IPS-NIHi7 (cell line): Measurements from ENCODE around the gene SLC4A4.
"Not testable (repeated sequence)": the region's sequence is repeated elsewhere in the genome, so short reads cannot be mapped to it uniquely, and the experiment has no call there.

Experiments used
- DNase-seq: peaks from one replicate; pipeline ENCODE4 v3.0.0; 2012; ENCODE audit warnings: mixed read lengths; ENCODE audit errors: extremely low spot score

The SLC4A4 gene

DNA sequence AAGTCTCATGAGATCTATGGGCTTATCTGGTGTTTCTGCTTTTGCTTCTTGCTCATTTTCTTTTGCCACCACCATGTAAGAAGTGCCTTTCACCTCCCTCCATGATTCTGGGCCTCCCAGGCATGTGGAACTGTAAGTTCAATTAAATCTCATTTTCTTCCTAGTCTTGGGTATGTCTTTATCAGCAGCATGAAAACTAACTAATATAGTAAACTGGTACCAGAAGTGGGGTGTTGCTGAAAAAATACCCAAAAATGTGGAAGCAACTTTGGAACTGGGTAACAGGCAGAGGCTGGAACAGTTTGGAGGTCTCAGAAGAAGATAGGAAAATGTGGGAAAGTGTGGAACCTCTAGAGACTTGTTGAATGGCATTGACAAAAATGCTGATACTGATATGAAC, 70.1 kb downstream of the SLC4A4 start:
- DNase-seq = not testable (repeated sequence)

DNA sequence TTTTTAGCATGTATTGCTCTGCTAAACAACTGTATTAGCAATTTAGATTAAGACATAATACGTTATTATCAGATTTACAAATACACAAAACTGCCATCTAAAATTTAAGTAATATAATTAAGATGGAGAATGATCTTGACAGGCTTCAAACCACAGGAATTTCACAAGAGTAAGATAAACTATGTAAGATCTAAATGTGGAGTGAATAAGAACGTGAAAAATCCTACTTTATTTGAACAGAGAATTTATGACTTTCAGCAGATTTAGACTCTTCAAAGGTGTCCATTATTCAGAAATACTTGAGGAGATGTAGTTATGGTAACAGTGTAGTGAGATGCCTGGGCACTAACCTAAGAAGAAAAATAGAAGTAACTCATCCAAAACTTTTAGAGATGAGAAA, 73.2 kb downstream of the SLC4A4 start:
- no peak for DNase-seq

DNA sequence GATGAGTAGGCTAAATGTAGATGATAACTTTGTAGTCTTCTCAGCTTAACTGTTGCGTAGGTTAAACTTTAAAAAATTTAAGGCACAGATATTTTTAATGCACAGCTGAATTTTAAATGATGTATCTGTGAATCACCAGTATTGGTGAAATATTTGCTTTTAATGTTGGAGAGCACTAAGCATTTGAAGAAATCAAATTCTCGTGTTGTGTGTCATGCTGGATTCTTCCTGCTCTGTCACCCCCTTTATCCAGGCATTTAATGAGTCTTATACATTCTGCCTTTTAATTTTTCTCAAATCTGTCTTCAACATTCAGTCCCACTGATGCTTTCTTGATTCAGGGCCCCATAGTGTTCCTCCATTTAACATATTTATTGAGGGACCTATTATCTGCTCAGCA, 76.7 kb downstream of the SLC4A4 start:
- DNase-seq = no peak

DNA sequence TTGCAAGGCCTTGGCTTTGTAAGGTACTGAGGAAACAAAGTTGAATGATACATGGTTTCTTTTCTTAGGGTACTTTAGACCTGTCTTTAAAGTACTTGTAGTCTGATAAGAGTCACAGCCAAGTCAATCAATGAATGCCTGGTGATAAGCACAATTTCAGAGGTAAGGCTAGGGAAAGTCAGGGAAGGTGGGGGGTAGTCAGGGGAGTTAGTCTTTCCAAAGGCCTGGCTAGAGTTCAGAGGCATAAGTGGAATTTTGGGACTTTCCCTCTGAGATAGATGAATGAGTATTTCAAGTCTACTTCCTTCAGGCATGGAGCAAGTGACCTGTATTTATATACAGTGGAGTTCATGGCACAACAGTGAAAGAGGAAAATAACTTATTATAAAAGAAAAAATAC, 78.3 kb downstream of the SLC4A4 start:
- DNase-seq = no peak

DNA sequence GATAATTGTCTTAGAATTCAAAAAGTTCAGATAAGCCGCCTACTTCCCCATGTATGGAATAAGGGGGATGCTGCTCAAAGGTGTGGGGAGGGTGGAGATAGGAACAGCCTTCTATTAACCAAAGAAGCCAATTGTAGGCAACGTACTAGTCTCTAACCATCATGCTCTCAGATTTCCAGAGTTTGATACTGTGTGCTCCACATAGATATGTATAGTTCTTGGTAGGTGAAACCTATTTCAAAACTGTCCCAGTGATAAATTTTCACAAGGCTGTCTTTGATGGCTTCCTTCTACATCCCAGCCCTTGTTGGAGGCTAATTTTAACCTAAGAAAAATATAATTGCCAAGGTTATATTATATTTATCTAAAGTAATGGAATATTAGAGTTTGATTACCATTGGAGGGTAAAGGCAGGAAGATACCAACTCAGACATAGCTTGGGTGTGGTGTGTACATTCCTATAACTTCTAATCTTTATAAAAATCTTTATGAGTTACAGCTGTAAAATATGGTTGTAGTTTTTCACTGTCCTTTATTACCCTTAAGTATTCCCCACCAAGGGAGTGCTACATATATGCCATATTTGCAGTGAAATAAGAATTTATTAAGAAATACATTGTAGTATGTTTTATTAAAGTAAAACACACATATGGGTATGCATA, 87.7 kb downstream of the SLC4A4 start:
- no peak for DNase-seq

DNA sequence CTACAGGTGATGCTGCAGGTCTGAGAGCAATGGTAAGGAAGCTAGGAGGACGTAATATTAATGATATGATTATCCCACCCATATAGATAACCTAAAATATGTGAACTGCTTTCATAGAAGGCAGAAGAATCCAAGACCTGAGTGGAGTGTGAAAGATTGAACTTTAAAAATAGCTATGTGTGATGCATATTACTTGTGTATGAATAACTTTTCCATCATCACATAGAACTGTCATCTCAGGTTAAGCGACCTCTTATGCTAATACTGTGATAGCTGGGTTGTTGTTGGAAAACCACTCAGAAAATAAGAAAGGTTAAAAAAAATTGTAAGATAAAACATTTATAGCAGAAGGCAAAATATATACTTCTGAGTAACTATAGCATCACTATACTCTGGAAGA, 90.3 kb downstream of the SLC4A4 start:
- no peak for DNase-seq

DNA sequence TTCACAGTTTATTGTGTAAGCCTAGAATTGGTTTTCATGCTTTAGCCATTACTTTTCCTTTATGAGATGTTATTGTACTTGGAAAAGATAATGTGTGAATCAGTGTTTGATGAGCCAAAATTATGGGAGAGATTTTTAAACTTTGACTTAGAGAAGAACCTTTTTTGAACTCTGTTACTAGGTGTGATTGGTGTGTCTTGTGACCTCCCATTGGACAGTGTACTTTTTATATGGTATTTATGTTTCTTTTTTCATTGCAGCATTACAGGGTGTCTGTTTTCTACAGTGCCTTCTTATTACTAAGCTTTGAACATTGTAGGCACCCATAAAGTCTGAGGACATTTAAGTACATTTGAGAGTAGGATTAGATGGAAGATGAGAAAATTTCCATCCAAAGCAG, 91.1 kb downstream of the SLC4A4 start:
- no peak for DNase-seq

DNA sequence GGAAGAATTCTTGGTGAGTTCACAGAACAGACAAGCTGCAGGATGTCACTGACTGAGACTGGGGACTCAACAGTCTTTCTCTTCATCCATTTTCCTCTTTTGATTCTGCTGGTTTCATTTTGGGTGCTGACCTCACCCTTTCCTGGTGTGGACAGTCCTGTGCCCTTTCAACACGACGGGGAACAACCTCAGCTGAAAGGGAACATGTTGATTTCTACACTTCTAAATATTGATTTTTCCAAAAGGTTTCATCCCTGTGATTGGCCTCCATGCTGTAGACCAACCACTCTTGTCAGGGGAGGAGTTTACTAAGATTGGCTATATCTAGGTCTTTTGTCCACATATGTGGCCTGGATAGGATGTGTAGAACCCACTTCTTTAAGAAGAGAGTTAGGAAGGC, 91.8 kb downstream of the SLC4A4 start:
- DNase-seq = no peak

DNA sequence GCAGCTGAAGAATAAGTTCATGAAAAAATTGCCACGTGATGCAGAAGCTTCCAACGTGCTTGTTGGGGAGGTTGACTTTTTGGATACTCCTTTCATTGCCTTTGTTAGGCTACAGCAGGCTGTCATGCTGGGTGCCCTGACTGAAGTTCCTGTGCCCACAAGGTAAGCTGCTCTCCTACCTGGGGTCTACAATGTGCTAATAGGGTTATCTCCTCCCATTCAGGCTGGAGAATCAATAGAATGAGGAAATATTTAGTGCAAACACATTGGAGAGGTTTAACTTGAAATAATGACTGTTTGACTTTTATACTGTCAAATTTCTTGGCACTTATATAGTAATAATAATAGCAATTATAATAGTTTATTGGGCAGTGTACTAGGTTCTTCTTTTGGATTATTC, 101.8 kb downstream of the SLC4A4 start:
- DNase-seq = no peak

DNA sequence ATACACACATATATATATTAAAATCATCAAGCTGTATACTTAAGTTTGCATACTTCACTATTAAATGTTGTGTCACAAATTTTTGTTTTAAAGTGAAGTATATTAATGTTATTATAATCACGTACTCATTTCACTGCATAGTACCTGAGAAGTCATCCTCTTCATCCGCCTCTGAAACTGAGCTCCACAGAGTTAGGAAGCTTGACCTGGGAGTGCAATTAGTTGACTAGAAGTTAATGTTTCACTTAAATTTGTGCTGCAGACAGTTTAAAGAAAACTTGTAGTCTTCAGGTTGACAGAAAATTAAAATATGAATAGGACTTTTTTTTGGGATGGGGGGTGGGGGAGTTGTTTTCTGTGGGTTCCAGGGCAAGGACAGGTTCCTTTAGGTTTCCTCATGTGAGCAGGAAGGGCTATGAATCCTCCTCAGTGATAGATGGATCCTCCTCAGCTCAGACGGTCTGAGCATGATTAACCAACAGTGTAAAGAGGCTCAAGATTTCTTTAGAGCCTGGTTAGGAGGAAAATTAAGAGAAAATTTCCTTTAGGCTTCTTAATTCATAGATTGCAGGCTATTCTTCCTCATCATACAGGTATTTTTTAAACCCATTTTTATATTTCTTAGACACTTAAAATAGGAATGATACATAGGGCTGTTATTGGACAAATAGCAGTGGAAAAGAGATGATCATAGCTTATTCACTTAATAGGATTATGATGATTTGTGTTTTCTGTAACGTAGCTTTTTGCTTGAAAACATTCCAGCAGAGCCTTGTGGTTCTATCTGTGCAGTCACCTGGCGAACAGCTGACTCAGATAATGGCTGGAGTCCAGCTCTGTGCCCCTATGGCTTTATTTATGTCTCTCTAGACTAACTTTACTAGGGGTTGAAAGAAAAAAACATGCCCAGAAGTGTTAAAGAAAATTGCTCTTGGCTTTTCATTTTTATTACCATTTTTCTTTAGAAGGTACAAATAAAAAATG, 102.7 kb downstream of the SLC4A4 start:
- DNase-seq = no peak

DNA sequence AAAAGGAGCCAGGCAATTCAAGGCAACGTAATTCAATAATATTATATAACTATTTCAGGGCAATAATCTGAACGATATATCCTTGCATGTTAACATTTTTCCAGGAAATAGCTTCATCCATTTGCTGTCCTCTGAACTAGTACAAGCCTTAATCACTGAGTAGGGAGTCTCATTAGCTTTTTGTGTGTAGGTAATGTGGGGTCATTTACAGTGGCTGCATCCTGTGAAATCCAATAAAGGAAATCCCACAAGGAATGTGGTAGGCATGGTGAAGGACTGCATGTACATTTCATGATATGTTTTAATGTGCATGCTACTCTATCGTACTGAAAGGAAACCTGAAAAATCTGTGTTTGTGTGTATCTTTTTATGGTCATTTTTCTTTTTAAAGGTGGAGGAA, 103.5 kb downstream of the SLC4A4 start:
- no peak for DNase-seq

DNA sequence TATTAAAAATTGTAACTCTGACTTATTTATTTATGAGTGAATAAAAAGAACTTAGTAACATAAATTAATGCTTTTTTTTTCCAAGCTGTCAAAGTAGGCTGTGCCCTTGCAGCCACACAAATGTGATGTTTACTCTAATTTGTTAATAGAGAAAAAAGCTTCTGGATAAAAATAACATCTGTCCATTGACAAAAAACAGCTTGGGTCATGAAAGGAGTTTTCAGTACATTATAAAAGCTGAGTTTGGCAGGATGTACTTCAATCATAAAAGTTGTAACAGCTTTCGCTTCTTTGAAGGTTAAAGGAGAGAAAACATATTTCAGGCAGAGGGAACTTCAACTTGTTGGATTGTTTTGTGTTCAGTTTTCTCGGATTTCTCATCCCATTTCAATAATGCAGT, 105.6 kb downstream of the SLC4A4 start:
- no peak for DNase-seq

DNA sequence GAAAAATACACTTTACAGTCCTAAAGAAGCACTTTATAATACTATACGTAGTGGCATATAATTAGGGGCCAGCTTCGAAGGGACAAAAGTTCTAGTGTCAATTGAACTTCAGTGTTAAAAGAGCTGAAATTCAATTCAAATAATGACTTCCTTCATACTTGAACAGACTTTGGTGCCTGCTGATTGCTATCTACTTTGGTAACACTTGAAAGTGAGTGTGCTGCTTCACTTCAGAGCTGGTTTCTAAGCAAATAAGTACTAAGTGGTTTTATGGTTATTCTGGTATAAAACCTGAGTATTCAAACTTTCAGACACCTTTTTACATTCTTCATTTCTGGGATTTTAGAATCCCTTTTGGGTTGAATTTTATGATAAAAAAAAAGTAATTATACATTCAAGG, 107.0 kb downstream of the SLC4A4 start:
- DNase-seq = no peak

DNA sequence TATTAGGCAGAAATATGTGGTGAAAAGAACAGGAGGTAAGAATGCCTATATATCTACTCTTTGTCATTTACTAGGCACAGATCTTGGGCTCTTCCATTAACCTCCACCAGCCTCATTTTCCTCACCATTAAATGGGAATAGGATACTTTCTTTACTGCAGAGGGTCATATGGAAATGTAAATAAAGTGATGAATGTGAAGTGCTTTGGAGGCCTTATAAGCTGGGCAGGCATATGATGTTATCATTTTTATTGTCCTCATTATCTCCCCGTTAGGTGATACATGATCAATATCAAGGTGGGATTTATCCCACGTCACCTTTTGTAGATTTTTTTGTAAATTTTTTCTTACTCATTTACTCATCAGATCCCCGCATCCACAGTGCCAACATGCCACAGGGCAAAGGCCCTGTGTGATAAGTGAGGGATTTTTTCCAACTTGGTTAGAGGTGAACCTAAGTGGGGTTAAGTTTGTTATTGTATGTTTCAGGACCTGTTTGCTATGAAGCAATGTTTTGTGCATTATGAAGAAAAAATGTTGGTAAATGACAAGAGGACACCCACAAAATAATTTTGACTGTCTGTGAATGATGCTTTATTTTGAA, 107.8 kb downstream of the SLC4A4 start:
- DNase-seq = no peak

DNA sequence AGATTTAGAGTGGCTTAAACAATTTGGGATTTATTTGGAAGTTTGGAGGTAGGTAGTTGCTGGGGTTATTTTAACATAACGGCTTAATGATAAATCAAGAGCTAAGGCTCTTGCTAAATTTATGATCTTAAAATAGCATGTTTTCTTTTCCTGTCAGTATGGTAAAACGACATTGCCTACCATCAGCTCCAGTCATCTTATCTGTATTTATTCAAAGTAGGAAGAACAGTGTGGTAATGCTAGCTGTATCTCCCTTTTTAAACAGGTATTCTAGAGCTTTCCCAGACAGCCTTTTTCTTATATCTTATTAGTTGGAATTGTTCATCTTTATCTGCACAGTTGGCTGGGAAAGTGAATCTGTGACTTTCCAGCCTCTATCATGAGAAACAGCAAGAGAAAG, 110.2 kb downstream of the SLC4A4 start:
- no peak for DNase-seq

DNA sequence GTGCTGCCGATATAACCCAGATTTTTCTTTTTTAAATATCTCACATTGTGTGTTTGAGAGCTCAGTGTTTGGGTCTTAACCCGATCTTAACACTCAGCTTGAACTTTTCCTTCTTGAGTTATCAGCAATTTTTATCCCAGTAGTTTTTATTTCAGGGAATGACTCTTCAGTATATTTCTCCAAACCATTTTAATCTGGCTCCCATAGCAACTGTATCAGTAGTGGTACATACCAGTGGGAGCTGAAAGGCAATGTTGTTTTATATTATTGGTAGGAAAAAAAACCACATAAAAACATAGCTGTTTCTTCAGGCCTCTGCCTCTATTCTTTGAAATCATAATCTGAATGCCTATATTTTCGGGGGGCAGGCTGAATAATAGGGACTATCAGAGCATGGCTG, 111.1 kb downstream of the SLC4A4 start:
- no peak for DNase-seq

DNA sequence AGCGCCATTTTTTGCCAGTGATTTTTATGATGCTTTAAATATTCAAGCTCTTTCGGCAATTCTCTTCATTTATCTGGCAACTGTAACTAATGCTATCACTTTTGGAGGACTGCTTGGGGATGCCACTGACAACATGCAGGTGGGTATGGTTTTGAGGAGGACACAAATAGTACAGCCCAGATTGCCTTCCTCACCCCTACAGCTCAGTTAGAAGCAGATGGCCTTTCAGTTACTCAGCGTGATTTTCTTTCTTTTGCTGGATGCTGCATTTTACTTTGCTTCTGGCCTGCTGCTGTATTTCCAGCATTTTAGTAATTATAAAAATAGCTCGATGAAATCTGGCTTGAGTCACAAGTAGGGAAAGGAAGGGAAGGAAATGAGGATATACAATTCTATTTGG, 114.7 kb downstream of the SLC4A4 start:
- DNase-seq = no peak

DNA sequence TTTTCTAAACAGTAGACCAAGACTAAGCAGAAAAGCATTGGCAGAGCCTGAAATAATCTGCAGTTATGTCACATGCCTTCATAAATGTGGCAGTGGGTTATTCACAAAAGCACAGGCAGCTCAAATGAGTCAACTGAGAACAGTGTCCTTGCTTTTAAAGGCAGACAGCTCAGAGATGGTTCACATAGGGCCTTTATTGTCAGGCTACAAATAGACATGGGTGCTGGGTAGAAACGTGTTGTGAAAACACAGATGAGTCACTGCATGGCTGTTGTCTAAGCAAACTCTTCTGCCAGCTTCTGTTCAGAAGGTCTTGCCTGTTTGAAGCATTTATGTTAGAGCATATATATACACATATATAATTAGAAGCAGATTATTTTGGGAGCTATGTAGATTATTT, 118.0 kb downstream of the SLC4A4 start:
- no peak for DNase-seq

DNA sequence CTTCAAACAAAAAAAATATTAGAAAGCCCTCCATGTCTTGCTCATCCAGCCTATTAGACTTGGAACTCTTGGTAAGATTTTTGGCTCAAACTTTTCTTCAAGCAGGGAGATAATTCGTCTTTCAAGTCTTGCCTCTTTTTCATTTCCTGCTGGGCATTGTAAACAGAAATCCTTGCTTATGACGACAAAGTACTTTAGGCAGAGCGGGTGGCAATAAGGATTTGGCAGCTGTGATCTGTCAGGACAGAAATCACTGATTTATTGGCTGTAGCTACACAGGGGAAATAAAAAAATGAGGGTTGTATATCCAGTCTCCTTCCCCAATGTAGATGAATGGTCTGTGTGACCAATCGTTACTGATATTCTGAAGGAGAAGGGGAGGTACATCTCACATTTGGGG, 121.6 kb downstream of the SLC4A4 start:
- no peak for DNase-seq

DNA sequence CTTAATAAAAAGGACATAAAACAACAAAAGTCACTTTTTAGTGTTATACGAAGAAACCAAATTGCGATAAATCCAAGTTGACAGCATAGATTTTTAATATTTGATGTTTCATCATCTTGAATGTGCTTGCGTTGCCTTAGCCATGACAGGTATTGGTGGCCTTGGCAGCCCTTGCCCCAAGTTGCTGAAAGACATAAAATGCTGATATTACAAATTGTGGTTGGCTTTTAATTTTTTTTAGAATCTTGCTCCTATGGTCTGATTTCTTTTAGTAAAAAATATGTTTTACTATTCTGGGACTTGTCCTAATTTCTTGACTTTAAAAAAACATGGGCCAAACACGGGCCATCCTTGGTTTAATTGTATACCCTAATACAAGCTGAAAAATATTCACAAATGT, 122.6 kb downstream of the SLC4A4 start:
- DNase-seq = no peak

DNA sequence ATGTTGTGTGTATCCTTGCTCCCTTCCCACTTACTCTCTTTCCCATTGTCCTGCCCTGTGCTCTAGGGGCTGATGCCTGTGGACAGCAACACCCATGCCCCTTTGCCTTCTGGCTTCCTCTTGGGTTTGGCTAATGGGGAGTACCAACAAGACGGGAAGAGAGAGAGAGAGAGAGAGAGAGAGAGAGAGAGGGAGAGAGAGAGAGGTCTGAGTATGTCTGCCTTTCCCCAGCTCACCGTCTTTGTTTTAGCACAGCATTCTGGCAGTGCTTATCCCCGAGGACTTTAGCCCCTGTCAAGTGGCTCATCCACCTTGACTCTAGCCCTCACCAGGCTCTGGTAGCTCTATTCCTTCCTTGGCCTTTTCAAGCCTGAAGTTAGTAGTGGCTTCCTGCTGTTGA, 128.0 kb downstream of the SLC4A4 start:
- no peak for DNase-seq

DNA sequence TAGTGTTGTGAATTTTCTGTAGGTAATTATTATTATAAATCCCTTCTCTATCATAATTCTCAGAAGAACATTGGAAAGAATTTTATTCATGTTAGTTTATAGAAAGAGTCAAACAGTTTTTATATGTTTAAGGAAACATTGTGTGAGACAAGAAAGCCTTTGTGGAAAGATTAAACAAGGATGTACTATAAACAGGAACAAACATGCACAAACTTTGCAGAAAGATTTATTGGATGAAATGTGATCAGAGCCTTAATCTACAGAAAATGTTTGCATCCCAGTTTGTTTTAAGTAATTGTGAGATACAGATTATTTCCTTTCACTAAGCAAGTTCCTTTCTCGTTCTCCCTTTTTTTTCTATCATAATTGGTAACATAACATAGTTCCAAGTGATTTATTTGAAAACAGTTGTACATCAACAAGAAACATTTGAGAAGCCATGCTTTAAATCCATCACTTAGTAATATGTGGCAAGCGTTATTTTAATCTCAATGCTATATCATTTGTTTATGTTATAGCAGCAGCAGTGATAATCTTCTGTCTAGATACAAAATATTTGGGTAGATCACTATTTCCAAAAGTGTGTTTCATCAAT, 129.4 kb downstream of the SLC4A4 start:
- DNase-seq = no peak
